ENCODE results near the gene MRTO4. TPM values are rescaled to one million over a fixed set of nuclear protein-coding genes. Genes with fewer than 3 reads are reported as not detected.
"Not testable (repeated sequence)": the region's sequence is repeated elsewhere in the genome, so short reads cannot be mapped to it uniquely, and the experiment has no call there.

The MRTO4 gene
- total RNA-seq, 2 donors from 2014 or later, result 11.8 to 21.3 TPM

DNA sequence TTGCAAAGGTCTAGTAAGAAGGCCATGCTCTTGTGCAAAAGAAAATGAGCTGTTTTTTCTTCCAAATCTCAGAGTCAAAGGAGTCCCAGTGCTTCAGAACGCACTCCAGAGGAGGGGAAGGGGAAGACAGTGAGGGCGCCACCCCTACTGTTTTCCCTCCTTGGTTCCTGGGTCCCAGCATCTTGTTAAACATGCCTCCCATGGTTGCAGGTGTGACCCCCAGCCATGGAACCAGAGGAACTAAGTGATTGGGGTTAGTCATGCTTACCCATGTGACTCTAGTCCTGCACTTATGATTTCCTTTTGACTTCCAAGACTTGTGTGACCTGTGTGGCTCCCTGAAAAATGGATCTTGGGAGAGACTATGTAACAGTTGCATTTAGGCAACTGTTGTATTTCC lies 43.0 kb downstream of the MRTO4 start:
- intact Hi-C loops (cut with DNase I), result no loop called here
- DNase-seq, result no peak
- no peak for ATAC-seq

- intact Hi-C loops (cut with DNase I), result no loop called here
- ATAC-seq (no peak), DNase-seq (no peak)
These were observed 48.6 kb downstream of the MRTO4 start for GRCh38 chr1:19300211-19300610.

GRCh38 chr1:19304081-19304480 lies 52.5 kb downstream of the MRTO4 start:
- DNase-seq; ATAC-seq; intact Hi-C loops (cut with DNase I): not testable (repeated sequence)

GRCh38 chr1:19305880-19306279 lies 54.3 kb downstream of the MRTO4 start:
- ATAC-seq (no peak), DNase-seq (no peak)
- intact Hi-C loops (cut with DNase I), result no loop called here

GRCh38 chr1:19306941-19307340 lies 55.3 kb downstream of the MRTO4 start:
- ATAC-seq (no peak), DNase-seq (no peak)
- intact Hi-C loops (cut with DNase I), result no loop called here

GRCh38 chr1:19307794-19308508 lies 56.3 kb downstream of the MRTO4 start:
- intact Hi-C loops (cut with DNase I), result no loop called here
- no peak for ATAC-seq
- no peak for DNase-seq

DNA sequence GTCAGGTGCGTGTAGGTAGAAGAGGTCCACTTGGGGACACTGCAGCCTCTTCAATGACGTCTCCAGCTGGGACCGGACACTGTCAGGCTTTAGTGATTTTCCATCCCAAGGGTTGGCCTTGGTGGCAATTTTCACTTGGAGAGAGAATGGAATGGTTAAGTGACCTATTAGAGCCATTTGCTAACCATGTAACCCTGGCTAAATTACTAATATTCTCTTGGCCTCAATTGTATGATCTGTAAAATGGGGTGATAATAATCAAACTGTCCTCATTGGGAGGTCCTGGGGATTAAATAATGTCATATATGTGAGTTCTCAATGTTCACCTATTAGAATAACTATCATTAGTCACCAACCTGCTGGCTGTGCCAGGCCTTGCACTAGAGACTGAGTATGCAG lies 56.9 kb downstream of the MRTO4 start:
- intact Hi-C loops (cut with DNase I), result no loop called here
- DNase-seq (no peak), ATAC-seq (no peak)

GRCh38 chr1:19309123-19309813 lies 57.7 kb downstream of the MRTO4 start:
- DNase-seq (no peak), ATAC-seq (no peak)
- intact Hi-C loops (cut with DNase I), result no loop called here

Other genes starting within 250 kb of the MRTO4 start
- 10 to 100 TPM; 54.2 to 68.1 TPM for gene UBR4, start 41.5 kb upstream of the MRTO4 start, total RNA-seq
- gene EMC1, start 281 bp upstream of the MRTO4 start, total RNA-seq, result 10 to 100 TPM; 29.9 to 32.4 TPM
- under 1 TPM in 1 of 2 donors, not detected in 1; 0.12 TPM for gene AKR7A3, start 37.0 kb downstream of the MRTO4 start, total RNA-seq
- 10 to 100 TPM; 31.3 to 32.9 TPM for gene AKR7A2, start 60.3 kb downstream of the MRTO4 start, total RNA-seq
- gene SLC66A1, start 60.5 kb downstream of the MRTO4 start, total RNA-seq, result 1 to 10 TPM; 7.6 to 8.2 TPM
- 100 to 1,000 TPM; 227 to 254 TPM for gene CAPZB, start 233.7 kb downstream of the MRTO4 start, total RNA-seq